GM12872 (cell line): ENCODE measurements around the gene IL31RA.

Experiments used
- TF ChIP-seq, protein P1 (sequence below): IDR thresholded peaks from 3 replicates; pipeline ENCODE4 v1.5.1; 2011; ENCODE audit warnings: low read depth, mild to moderate bottlenecking, low read length, moderate library complexity; ENCODE audit not compliant: insufficient read depth

The IL31RA gene

DNA sequence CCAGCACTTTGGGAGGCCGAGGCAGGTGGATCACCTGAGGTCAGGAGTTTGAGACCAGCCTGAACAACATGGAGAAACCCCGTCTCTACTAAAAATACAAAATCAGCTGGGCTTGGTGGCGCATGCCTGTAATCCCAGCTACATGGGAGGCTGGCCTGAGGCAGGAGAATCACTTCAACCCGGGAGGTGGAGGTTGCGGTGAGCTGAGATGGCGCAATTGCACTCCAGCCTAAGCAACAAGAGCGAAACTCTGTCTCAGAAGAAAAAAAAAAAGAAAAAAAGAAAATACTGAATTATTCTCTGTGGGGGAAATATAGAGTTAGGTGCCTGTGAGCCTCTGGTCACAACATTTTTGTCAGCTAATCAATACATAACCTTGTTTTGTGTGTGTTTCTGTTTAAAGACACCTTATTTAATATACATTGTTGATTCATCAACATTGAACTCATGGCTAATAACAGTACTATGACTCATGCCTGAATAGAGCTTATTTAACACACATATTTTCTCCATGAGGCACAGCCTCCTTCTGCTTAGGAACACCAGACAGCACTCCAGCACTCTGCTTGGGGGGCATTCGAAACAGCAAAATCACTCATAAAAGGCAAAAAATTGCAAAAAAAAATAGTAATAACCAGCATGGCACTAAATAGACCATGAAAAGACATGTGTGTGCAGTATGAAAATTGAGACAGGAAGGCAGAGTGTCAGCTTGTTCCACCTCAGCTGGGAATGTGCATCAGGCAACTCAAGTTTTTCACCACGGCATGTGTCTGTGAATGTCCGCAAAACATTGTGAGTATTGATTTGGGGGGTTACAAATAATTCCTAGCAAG, at the start of gene IL31RA:
TSS of gene IL31RA (plus strand) at position 519 of the 836 bp plus-strand sequence. CDS start at position 733, 214 bp downstream.
- TF ChIP-seq, protein P1, sequence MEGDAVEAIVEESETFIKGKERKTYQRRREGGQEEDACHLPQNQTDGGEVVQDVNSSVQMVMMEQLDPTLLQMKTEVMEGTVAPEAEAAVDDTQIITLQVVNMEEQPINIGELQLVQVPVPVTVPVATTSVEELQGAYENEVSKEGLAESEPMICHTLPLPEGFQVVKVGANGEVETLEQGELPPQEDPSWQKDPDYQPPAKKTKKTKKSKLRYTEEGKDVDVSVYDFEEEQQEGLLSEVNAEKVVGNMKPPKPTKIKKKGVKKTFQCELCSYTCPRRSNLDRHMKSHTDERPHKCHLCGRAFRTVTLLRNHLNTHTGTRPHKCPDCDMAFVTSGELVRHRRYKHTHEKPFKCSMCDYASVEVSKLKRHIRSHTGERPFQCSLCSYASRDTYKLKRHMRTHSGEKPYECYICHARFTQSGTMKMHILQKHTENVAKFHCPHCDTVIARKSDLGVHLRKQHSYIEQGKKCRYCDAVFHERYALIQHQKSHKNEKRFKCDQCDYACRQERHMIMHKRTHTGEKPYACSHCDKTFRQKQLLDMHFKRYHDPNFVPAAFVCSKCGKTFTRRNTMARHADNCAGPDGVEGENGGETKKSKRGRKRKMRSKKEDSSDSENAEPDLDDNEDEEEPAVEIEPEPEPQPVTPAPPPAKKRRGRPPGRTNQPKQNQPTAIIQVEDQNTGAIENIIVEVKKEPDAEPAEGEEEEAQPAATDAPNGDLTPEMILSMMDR, result no peak

DNA sequence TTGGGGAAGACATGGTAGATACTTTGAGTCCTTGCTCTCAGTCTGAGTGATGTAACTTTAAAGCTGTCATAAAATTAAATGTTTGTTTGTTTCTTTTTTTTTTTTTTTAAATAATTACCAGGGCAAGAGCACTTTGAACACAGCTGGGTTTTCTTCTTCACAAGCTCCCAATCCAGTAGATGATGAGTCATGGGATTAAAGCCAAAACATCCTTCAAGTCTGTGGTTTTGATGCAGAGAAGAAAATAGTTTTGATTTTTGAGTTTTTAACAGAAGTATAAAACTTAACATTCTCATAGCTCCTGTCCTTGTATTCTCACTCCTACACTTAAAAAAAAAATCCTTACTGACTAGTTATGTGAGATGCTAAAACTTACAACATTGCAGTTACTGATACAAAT, 34.8 kb upstream of the IL31RA start:
- TF ChIP-seq, protein P1, result no peak

DNA sequence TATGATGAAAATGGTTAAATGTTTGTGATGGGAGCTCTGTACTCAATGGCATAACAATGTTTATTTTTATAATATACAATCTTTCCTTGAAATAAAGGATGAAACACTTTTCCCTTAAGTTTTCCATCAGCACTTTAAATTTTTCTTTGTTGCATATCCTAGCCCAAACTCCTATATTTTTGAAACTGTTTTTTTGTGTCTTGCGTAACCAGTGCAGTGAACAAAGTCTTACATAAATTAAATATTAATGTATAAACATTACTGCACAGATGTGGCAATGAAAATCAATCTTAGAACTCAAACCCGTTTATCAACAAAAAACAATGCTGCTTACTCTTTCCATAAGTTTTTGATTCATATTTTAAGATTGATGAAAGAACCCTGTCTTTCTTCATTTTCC, 34.1 kb upstream of the IL31RA start:
- TF ChIP-seq, protein P1, result no peak

DNA sequence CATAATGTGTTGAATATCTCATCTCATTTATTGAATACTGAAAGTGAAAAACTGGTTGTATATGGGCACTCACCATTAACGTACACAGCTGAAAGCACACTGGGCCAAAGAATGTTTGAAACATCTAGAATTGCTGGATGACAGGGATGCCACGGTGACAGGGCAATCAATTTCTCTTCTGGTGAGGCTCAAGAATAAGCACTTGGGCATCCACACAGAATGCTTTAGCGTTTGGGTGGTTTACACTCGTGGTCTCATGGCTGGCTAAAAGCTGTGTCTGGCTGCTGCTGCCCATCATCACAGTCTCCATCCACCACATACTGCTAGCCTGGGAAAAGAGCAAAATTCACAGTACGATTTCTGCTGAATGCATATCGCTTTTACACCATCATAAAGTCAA, 30.7 kb upstream of the IL31RA start:
- TF ChIP-seq, protein P1, result no peak

DNA sequence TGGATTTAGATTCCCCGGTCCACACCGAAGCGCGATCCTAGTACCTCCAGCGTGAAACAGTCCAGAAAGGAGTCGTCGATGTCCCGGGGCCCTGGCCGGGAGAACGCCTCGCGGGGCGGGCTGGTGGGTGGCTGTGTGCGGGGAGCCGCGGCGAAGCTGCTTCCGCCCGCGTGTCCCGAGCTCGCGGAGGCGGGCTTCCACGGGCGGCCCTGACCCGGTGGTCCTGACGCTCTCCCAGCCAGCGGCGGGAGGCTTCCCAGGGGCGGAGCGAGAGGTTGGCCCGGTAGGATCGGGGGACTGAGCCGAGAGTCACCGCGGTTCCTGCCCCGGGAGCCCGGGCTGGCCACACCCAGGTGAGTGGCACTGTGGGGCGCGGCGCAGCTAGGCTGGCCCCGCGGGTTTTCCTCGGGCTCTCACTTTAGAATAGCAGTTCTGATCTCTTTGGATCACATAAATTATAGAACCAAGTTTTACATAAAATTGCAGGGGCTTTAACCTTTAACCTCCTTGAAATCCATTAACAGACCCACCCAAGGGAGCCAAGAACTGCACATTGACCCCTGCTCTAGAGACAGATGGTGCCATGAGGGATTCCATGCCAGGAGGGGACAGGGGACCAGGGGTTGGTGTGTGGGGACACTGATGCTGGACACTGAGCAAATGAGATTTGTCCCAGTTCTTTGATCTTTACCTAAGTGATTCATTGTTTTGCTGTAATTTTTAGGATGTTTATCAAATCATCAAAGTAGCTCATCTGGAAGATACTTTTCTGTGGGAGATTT, 29.2 kb upstream of the IL31RA start:
- TF ChIP-seq, protein P1, result no peak

DNA sequence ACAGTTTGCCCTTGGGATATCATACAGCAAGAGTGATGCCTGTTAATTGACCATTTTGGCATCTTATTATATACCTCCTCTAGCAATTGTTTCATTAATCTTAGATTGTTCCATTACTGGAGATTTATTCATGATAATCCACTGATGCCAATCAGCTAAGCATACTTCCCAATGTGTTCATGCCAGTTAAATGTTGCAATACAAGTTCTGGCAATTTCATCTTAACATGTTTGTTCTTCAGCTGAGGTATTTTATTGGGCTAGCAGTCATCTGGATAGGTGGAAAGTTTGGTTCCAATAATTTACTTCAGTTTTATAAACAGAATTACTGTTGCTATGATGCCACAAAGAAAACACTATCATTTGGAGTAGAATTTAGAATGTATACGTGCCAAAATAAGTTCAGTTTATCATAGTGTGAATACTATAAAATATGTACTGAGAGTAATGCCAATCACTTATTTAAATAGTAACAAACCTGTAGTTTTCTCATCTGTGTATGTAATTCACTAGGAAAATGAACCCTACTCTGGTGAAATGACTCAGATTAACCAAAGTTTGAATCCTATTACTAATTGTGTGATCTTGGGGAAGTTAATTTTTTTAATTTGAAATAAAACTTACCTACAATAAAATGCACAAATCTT, 27.9 kb upstream of the IL31RA start:
- TF ChIP-seq, protein P1, result no peak

DNA sequence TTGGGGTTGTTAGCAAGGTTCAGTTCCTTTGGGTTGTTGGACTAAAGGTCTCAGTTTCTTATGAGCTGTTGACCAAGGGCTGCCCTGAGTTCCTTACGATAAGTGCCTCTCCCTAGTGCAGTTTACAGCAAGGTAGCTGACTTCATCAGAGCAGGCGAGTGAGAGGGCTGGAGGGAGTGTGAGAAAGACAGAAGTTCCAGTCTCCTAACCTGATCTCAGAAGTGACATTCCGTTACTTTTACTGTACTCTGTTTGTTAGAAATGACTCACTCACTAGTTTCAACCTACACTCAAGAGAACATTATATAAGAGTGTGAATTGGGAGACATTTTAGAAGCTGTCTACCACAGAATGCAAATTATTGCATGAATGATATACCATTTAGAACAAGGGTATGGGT, 21.2 kb upstream of the IL31RA start:
- TF ChIP-seq, protein P1, result no peak
